Left lobe of liver (tissue), 2 donors: ENCODE measurements around the gene SMAGP. TPM values are rescaled to one million over a fixed set of nuclear protein-coding genes. Genes with fewer than 3 reads are reported as not detected.
"Not testable (repeated sequence)": the region's sequence is repeated elsewhere in the genome, so short reads cannot be mapped to it uniquely, and the experiment has no call there.

Experiments
- ATAC-seq: fragments of 200-7000 bp; cut with Tn5 transposase; one replicate; pipeline ENCODE4 v1.9.1; 2020; ENCODE audit warnings: mild to moderate bottlenecking, moderate library complexity
- DNase-seq: peaks from one replicate; pipeline ENCODE4 v3.0.0-alpha.2; 2020; ENCODE audit warnings: low spot score
- total RNA-seq: library from RNA; stranded (reverse); gene quantifications from one replicate; pipeline ENCODE4 v1.2.1, GENCODE V29; 2021
- donor health status: DM: no; HTN: no; CAD: no; lungs with moderate emphysema.
- donor health status: DM: no; HTN: yes; CAD: no.

Gene SMAGP
- total RNA-seq: 4.0 TPM

DNA sequence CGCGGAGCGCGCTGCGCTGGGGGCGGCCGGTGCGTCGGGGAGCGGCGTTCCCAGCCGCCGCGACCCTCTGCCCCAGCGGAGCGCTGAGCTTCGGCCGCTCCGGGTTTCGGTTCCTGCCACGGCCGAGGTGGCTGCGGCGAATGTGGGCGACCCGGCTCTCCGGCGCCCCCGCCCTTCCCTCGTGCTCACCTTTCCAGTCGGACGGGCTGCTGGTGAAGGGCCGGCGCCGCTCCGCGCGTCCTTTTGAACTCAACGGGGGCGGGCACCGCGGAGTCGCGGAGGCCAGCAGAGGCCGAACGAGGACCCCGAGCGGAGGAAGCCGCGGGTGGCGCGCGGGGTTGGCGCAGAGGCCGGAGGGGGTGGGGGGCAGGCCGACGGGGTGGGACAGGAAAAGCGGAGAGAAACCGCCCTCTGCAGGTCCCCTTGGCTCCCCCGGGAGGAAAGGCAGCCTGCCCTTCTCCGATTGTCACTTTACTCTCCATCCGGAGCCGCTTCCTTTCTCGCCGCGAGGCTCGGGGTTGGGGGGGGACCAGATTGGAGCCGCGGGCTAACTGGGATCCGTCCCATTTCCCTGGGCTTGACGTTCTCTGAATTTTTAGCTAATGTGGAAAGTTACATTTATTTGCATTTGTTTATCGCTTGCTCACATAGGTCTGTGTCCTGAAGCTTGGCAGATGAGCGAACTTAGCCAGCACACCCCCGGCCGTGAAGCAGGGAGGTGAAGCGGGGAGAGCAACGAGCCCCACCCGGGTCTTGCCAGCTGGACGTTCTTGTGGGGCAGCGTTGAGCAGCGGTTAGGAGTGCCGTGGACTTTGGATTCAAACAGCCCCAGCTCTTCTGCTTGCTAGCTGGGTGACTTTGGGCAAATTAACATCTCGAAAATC is at the start of gene SMAGP:
SMAGP (minus strand) TSS at position 349 of the 884 bp plus-strand sequence. CDS start 1,137 bp downstream, outside the sequence.
- peak; percentile 79 for DNase-seq
- ATAC-seq: peak; percentile 81

- DNase-seq: no peak
- no peak for ATAC-seq
Measured at GRCh38 chr12:51318846-51319599, 48.8 kb upstream of the SMAGP start.

- ATAC-seq, DNase-seq: not testable (repeated sequence)
Measured at GRCh38 chr12:51318057-51318806, 48.0 kb upstream of the SMAGP start.

DNA sequence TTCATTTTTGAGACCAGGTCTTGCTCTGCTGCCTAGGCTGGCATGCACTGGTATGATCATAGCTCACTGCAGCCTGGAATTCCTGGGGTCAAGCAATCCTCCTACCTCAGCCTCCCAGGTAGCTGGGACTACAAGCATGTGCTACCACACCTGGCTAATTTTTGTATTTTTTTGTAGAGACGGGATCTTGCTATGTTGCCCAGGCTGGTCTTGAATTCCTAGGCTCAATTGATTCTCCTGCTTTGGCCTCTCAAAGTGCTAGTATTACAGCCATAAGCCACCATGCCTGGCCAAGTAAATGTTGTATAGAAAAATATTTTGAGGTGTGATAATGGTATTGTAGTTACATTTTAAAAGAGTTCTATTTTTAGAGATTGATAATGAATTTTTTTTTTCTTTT is 41.2 kb upstream of the SMAGP start:
- ATAC-seq (no peak), DNase-seq (no peak)

- no peak for ATAC-seq
- no peak for DNase-seq
Measured at GRCh38 chr12:51307655-51308593, 37.7 kb upstream of the SMAGP start.

- DNase-seq (no peak), ATAC-seq (no peak)
Measured at GRCh38 chr12:51306507-51306906, 36.3 kb upstream of the SMAGP start.

DNA sequence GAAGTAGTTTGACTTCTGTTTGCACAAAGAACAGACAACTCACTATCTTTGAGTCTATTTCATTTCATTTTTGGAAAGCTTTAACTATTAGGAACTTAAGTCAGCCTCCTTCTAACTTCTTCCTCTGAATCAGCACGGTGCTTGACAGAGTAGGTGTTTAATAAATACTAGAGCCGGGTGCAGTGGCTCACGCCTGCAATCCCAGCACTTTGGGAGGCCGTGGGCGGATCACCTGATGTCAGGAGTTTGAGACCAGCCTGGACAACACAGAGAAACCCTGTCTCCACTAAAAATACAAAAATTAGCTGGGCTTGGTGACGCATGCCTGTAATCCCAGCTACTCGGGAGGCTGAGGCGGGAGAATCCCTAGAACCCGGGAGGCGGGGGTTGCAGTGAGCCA is 30.6 kb upstream of the SMAGP start:
- ATAC-seq, DNase-seq: not testable (repeated sequence)

DNA sequence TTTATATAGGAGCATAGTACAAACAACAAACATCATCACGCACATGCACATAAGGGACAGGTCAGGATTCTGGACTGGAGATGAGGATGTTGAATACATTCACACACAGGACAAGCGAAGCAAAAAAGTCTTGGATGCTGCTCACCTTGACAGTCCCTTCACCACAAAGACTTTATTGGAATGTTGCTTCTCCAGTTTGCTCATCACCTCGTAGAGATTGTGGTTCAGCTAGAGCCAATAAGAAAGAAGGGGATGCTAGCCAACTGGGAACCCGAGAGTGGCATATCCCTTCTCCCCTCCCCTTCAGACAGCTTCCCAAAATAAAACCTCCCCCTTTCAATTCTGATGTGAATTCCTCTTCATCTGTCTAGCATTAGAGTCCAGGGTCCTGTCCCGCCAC is 25.4 kb upstream of the SMAGP start:
- DNase-seq (no peak), ATAC-seq (no peak)

- not testable (repeated sequence) for DNase-seq, ATAC-seq
Measured at GRCh38 chr12:51294097-51294496, 23.9 kb upstream of the SMAGP start.

DNA sequence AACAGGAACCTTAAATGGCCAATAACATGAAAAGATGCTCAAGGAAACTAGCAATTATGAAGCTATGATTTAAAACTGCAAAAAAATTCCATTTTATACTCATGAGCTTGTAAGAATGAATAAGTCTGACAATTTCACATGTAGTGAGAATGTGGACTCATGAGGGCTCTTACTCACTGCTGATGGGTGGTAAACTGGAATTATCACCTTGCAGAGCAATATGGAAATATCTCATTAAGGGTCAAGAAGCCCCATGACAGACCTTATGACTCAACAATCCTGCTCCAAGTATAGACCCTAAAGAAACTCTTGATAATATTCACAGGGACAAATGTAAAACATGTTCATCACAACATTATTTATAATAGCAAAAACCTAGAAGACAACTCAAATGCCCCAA is 23.5 kb upstream of the SMAGP start:
- ATAC-seq: no peak

DNA sequence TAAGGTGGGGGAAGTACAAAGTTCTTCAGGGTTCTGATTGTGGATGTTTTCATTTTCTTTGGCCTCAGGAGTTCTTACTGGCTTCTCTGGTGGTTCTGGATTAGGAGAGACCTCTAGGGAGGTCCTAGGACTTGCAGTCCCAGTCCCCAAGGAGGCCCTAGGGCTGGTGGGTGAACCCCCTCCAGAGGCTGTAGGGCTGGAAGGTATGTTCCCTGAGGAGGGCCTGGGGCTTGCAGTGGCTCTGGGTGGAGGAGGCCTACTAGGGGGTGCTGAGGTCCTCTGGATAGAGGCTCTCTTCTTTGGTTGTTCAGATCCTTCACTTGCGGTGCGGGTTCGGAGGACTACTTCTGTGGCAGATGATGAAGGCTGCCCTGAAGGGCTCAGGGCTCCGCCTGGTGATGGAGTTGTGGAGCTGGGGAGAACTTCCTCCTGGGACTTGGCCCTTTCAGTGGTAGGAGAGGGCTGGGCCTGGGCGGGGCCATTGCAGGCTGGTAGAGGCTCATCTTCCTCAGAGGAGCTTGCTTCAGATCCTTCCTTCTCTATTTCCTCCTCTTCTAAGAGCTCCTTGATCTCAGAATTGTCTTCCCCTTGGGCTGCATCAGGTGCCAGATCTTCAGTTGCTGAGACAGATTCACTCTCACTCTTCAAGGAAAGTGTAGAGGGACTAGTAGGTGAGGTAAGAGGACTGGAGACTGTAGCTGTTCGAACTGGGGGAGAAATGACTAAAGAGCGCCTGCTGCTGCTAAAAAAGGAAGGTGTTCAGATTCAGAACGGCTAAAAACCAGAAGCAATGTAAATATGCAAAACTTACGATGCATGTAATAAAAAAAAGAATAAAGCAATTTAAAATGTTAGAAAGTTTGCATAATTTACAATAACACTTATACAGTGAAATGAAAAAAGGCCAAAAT is 21.6 kb upstream of the SMAGP start:
- ATAC-seq: peak; percentile 55
- not testable (repeated sequence) for DNase-seq

More for the DNA sequence above, 23.5 kb upstream of the SMAGP start:
- DNase-seq: no peak

GRCh38 chr12:51285843-51286242 is 15.6 kb upstream of the SMAGP start:
- DNase-seq (no peak), ATAC-seq (no peak)

DNA sequence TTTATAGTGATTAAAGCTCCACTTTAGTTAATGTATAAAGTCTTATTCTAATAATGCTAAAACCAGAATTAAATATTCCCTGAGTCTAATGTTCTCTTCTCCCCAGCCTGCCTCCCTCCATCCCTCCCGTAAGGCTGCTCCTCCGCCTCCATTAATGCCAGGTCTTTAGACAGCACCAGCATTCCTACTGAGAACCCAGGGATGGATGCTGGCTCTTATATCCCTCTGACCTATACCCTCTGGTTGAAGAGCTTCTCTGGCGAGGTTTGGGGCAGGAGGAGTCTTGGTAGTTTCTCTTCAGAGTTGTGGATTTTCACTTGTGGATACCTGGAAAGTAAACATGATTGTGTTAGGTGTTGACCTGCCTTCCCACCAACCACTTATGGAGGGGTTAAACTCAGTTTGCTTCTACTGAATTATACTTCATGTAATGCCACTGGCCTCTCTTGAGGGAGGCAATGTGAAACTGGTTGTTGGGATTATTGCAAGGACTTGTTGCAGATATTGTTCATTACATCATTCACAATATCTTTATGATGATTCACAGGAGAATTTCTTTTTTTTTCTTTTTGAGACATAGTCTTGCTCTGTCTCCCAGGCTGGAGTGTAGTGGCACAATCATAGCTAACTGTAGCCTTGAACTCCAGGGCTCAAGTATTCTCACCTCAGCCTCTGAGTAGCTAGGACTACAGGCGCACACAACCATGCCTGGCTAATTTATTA is 11.1 kb upstream of the SMAGP start:
- DNase-seq (no peak), ATAC-seq (no peak)

GRCh38 chr12:51275088-51275487 is 4.9 kb upstream of the SMAGP start:
- no peak for DNase-seq
- ATAC-seq: no peak

DNA sequence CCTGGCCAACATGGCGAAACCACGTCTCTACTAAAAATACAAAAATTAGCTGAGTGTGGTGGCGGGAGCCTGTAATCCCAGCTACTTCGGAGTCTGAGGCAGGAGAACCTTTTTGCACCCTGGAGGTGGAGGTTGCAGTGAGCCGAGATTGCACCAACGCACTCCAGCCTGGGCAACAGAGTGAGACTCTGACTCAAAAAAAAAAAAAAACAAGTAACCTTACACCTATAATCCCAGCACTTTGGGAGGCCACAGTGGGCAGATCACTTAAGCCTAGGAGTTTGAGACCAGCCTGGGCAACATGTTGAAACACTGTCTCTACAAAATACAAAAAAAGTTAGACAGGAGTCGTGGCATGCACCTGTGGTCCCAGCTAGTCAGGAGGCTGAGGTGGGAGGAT is 2.6 kb upstream of the SMAGP start:
- DNase-seq, ATAC-seq: not testable (repeated sequence)

DNA sequence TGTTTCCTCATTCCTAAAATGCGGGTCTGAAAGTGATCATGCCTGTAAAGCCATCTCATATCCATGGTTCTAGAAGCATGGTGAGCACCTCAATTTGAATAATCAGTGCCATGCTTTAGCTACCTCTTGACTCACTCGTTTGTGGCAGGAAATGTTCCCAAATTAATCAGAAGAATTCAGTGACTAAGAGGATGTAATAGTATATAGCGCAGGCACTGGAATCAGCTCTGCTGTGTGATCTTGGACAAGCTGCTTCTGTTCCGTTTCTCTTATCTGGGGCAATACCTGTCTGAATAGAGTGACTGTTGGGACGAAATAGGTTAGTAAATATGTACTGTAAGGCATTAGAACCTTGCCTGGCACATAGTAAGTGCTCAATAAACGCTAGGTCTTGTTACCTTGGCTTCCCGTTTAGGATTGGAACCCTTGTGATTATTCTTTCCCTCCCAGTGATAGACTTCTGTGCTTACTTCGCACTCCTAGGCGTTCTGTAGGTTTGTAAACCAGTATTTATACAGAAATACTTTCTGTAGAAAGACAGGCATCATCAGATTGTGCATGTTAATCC is 820 bp upstream of the SMAGP start:
- no peak for DNase-seq
- peak; percentile 4 for ATAC-seq

- DNase-seq (peak; percentile 77), ATAC-seq (peak; percentile 85)
Measured at GRCh38 chr12:51269174-51270066, 795 bp downstream of the SMAGP start.
